ENCODE measurements around the gene TMEM255A.

Gene TMEM255A

DNA sequence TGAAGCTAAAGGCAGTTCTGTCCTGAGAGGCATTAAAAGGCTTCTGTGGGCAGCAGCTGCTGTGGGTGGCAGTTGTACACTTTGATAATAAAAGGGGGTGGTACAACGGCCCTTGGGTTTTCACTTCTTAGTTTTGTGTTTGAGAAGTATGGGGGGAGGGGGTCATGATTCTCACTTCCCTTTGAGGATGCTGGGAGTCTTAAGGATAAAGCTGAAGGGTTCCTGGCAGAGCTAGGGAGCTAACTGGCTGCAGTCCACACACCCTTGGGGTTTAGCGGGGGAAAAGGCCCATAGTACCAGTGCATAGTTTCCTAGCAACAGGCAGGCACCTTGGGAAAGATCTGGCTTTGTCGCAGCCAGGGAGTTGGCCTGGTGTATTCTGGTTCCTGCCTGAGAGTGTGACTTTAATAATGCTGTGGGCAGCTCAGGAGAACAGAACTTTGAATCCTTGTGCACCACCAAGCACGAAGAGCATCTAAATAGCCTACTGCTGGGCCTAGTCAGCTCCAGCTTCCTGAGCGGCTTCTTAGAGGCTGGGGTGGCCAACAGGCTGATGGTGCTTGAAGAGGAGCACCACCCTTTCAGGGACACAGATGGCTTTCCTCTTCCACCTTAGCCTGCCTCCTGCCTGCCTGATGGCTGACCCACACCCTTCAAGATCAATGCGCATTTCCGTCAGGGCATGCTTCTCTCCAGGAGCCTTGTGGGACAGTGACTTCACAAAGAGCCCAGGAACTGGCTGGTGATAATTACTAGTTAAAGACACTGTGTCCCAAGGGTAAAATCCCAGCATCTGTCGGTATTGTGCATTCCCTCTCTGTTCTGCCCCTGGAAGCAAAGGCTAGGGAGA, 48.2 kb downstream of the TMEM255A start:
- no peak for DNase-seq

DNA sequence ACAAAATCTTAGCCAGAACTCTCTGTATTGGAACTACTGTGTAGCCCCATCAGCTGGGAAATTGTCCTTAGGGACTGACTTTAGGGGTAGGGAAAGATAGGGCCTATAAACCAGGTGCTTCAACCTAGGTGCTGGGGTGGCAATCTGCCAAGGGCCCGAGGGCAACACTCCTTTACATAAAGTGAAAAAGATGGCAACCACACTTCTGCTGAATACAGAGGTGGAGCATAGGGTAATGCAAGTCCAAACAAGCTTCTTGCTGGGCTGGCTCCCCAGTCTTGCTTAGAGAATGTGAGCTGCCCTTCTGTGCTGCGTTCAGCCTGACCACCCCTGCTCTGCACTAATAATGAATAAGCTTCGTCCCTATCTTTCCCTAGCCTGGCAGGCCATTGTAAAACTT, 50.9 kb downstream of the TMEM255A start:
- no peak for DNase-seq

DNA sequence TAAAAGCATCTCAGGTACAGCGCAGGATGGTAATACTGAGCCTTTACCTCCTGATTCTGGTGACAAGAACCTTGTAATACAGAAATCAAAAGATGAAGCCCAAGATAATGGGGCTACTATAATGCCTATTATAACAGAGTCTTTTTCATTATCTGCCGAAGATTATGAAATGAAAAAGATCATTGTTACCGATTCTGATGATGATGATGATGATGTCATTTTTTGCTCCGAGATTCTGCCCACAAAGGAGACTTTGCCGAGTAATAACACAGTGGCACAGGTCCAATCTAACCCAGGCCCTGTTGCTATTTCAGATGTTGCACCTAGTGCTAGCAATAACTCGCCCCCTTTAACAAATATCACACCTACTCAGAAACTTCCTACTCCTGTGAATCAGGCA, 57.5 kb downstream of the TMEM255A start:
- no peak for DNase-seq

DNA sequence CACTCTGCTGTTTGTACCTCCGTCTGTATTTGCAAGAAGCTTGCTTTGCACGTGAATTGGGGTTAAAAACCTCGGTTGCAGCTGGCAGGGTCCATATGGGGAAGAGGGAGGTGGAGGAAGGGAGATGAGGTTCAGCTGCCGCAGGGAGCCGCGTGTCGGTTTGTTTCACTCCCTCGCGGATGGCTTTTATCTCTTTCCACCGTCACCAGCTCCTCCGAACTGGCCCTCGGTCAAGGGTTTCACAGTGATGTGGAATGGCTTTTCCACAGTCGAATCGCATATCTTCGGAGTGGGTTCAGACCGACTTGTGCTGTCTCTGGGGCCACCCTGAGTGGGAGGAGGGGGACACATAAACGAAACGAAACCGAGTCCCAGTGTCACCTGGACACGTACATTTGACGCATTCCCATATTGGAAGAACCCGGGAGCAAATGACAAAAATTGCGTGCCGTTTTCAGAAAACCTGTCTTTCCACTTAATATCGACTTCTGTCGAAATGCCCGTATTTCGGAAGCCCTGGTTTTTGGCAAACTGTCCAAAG, 59.7 kb downstream of the TMEM255A start:
- peak; percentile 30 for DNase-seq

DNA sequence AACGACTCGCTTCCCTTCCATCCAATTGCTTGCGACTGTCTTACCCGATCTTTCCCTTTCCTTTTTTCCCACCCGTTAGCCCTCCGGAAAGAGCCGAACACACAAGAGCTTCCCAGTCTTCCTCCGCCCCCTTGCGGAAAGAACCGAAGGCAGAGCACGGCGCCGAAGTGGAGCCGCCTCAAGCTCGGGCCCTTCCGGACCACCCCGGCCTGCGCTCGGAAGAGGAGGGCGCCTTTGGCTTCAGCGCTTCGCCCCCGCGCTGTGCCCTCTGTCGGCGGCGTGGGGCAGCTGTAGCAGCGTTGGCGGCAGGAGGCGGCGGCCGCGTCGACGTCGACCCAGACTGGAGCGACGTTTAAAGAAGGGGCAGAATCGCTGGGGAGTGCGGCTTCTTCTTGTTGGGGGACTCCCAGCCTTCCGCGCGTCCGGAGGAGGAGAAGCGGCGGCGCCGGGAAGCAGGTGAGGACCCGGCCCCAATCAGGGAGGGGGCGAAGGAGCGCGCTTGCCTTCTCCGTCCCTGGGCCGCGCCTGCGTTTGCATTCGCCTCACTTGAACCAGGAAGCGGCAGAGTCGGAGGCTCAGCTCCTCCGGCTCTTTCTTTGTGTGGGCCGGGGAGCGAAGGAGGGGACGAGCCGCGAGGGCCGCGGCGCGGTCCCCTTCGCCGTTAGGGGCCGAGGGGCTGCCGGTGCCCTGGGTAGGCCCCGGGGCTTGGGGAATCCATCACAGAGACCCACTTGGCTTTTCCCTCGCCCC, 60.6 kb downstream of the TMEM255A start, which contains the start of gene ZBTB33:
TSS of gene ZBTB33 (plus strand) at position 291 of the 750 bp plus-strand sequence. CDS start 2,604 bp downstream, outside the sequence.
- peak; percentile 60 for DNase-seq

DNA sequence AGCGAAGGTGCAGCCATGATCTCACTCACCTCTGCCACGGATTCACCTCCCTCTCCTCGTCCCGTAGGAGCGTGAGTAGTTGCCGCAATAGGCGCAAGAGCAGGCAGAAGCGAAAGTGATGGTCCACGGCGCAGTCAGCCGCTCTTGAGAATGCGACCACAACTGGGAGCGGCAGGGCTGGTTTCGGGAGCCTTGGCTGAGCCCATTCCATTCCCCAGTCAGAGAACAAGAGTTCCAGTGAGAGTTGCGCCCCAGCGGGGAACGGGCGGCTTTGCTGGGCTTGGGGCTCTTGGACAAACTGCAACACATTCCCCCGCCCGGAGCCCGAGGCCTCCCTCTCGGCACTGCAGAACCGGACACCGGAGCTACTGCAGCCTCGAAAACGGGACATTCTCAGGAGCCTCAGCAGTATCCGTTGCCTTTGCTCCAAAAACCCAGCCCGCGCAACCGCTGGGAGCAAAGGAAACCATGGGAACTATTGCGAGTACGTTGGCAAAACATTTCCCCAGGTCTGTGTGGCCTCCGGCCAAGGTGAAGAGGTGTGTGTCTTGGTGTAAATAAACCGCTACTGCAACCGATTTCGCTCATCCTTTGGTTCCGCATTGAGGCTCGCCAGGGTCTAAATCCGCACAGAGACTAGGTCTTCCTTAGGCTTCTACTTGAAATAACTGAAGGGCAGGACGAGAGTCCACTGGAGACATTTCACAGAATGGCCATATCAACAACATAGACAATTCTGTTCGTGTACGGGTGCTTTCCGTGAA, 66.3 kb downstream of the TMEM255A start:
- DNase-seq: peak; percentile 58

DNA sequence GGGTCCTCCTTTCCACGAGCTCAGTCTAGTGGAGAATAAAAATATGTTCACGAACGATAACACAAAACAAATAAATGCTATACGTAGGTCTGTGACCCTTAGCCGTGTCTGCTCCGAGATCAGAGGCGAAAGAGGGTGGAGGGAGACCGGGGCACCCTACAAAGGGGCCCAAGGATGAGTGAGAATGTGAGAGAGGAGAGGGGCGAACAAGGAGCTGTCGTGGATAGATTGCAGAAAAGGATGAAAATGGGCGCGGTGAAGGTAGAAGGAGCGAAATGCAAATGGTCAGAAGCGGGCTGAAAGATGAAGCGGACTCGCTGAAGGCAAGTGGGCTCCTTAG, 66.9 kb downstream of the TMEM255A start:
- DNase-seq: no peak

DNA sequence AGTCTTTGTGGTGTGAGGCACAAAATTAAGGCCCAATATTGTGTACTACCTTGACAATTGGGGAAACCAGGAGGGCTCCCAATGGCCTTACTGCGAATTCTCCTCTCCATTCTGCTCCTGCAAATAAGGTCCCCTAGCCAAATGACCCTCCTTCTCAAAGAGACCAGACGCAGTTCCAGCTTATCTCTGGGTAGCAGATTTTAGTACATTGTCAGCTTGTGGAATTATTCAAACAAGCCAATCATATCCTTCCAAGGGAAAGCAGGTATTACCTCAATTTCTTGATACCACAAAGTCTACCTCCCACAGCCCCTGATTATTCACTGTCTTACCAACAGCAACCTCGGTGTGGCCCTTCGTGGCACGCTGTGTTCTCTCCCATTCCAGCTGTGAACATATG, 68.4 kb downstream of the TMEM255A start:
- no peak for DNase-seq

DNA sequence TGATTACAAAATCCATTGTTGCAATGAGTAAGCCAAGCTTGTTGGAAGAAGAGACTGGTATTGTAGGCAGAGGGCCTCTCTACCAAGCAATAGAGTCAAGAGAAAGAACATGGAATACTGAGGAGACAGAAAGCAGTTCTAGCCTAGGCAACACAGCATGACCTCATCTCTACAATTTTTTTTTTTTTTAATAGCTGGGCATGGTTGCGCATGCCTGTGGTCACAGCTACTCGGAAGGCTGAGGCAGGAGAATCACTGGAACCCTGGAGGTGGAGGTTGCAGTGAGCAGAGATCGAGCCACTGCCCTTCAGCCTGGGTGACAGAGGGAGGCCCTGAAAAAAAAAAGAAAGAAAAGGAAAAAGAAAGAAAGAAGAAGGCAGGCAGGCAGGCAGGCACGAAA, 72.3 kb downstream of the TMEM255A start:
- no peak for DNase-seq

DNA sequence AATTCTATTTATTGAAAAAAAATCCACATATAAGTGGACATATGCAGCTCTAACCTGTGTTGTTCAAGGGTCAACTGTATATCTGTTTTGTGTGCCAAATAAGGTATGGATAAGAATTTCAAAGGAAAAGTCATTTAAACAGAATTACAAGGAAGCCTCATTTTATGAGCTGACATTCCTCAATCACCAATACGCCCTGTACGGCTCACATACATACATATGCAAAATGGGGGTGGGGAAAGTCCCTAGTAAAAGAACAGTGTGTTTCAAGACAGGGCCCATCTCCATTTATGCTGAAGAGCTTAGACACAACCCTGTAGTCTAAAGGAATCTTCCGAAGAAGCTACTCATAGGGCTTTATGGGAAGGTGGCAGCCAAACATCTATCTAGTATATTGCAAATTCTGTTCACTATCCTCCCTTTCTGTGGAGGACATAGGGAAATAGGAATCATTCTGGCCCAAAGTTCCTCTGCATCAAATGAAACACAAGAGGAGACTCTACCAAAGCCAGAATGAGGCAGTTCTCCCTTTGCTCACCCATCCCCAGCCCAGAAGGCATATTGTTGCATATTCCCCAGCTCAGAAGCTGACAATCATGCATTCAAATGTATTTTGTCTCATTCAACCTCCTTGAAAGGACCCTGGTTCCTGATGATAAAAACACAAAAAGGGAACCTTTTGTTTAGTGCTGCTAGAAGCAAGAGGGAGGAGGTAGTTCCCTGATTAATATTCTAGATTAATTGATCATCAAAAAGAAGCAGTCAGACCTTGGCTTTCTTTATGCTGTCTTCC, 74.4 kb downstream of the TMEM255A start:
- DNase-seq: no peak

DNA sequence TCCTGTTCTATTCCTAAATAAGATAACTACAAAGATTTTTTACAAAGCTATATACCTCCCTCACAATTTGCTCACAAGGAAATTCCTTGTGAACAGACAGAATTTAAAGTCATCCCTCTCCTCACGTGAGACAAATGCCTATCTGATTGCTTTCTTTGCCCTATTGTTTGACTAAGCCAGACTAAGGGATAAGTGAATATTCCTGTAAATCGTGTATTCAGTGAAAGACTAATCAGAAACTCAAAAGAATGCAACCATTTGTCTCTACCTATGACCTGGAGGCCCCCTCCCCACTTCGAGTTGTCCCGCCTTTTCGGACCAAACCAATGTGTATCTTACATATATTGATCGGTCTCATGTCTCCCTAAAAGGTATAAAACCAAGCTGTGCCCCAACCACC, 76.0 kb downstream of the TMEM255A start:
- no peak for DNase-seq

DNA sequence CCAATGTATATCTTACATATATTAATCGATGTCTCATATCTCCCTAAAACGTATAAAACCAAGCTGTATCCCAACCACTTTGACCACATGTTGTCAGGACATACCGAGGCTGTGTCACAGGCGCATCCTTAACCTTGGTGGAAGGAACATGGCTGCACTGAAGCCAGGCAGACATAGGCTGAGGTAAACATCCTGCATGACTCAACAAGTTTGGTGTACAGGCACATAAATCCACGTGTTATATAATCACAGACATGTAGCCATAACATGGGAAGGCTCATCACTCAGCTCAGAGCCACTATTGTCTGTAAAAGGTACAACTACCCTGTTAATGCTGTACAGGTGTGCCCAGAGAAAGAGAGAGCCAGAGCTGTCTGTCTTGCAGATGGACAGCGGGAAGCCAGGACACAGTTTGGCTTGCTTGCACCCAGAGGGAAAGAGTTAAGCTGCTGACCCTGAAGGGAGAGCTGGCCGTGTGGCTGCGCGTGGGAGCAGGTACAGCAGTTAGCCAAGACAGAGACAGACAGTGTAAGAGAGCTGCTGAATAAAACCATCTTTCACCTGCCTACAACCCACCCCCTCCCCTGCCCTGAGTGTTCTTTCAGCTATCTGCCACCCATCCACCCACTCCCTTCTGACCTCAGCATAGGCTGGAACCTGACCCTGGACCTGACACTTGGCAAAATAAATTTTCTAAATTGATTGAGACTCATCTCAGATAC, 82.9 kb downstream of the TMEM255A start:
- no peak for DNase-seq

DNA sequence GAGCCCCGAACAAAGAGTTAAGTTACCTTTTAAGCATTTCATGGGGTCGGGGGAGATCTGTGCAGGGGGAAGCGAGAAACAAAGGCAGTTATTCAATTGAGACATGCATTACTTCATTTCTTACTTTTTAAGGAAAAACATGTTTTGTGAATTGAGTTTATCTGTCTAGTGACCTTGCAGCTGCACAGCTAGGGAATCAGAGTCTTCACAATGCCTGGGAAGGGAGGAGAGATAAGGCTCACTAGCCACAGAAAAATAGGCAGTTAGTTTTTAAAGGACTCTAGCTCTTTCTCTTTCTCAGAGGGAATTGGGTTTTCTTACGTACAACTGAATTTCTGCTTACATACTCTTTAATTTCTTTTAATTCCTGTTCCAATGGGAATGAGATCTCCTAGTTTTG, 86.9 kb downstream of the TMEM255A start:
- no peak for DNase-seq

DNA sequence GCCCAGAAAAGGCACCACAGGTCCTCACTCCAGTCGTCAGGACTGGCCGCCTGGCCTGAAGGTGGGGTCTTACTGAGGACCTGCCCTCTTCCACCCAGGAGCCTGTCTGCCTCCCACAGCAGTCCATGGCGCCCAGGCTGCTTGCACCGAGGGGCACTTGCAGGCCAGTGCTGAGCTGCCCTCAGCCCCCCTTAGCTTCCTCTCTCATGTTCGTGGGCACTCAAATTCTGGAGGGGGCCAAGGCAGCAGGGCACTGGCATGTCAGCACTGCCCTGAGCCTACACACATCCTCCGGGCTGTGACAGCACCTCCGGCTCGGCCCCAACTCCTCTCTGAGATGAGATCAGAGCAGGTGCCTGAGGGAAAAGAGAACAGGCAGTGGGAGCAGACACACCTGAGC, 87.9 kb downstream of the TMEM255A start:
- no peak for DNase-seq

DNA sequence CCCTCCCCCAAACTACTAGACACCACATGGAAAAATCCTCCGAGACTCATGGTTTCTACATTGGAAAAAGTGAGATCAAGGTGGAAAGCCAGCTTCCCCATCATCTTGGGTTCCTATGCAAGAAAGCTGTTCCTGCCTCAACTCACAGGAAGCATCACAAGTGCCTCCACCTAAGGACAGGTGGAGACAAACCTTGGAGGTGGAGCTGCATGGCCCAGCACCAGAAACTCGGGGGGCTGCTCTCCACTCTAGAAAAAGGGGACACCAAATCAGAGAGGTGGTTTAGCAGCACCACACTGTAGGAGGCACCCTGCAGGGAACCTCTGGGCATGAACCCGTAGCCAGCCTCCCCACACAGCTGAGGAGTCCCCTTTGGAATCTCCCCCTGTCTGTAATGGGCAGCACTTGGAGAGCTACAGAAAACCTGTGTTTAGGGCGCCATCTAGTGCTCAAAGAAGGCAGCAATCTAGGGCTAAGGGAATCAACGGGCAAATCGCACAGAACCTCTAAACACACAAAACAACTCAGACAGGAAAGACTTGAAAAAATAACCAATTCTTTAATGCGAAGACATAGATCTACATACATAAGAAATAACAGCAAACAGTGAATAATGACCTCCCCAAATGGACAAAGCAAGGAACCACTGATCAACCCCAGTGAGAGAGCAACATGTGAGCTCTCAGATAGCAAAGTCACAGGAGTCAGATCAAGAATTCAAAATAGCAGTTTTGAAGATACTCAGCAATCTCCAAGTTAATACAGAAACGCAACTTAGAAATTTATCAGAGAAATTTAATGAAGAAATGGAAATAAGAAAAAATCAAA, 97.6 kb downstream of the TMEM255A start:
- DNase-seq: peak; percentile 2

Data from KG1 (cell line).